Esophagus (tissue), 2 donors: ENCODE measurements around the gene MYO15A. TPM values are rescaled to one million over a fixed set of nuclear protein-coding genes. Genes with fewer than 3 reads are reported as not detected.

Source experiments
- H3K27ac ChIP-seq, 2 donors: one replicate each; pipeline ENCODE4 v1.5.1; 2013; ENCODE audit warnings: low read depth in 2 of 2, mild to moderate bottlenecking in 2 of 2, inconsistent platforms in 1 of 2, low read length in 1 of 2, moderate library complexity in 1 of 2
- H3K27me3 ChIP-seq, 2 donors: one replicate each; pipeline ENCODE4 v1.6.1; 2013; ENCODE audit warnings: low read length in 2 of 2, control low read depth in 1 of 2, mild to moderate bottlenecking in 1 of 2; ENCODE audit not compliant: insufficient read depth in 2 of 2, control insufficient read depth in 1 of 2
- H3K36me3 ChIP-seq, 2 donors: one replicate each; pipeline ENCODE4 v1.6.1; 2013; ENCODE audit warnings: low read length in 1 of 2; ENCODE audit not compliant: control insufficient read depth in 2 of 2, insufficient read depth in 2 of 2
- H3K4me1 ChIP-seq, 2 donors: one replicate each; pipeline ENCODE4 v1.6.1; 2013; ENCODE audit warnings: low read length in 1 of 2; ENCODE audit not compliant: control insufficient read depth in 2 of 2, insufficient read depth in 2 of 2
- H3K4me3 ChIP-seq, 2 donors: one replicate each; pipeline ENCODE4 v1.5.1; 2013; ENCODE audit warnings: low read length in 2 of 2, mild to moderate bottlenecking in 2 of 2, low read depth in 1 of 2, moderate library complexity in 1 of 2
- H3K9me3 ChIP-seq, 2 donors: one replicate each; pipeline ENCODE4 v1.6.1; 2013; ENCODE audit warnings: mild to moderate bottlenecking in 2 of 2, low read depth in 1 of 2, low read length in 1 of 2, moderate library complexity in 1 of 2; ENCODE audit not compliant: control insufficient read depth in 2 of 2, insufficient read depth in 1 of 2
- WGBS, 2 donors: extraction: QIAGEN DNeasy Blood & Tissue Kit; methylation state at CpG; one replicate each; pipeline ENCODE4 v1.1.7; 2013; 5-methylcytosine and 5-hydroxymethylcytosine counted together
- polyA plus RNA-seq, 2 donors: library from polyadenylated mRNA; stranded (reverse); fragments of 200-250 nt; gene quantifications; one replicate each; pipeline ENCODE4 v1.2.3, GENCODE V29; 2013
- donor health status: healthy with polysubstance abuse.
- donor health status: Bipolar disorder and iron deficiency.

MYO15A gene
- polyA plus RNA-seq, 2 donors: 0.51 to 0.68 TPM

DNA sequence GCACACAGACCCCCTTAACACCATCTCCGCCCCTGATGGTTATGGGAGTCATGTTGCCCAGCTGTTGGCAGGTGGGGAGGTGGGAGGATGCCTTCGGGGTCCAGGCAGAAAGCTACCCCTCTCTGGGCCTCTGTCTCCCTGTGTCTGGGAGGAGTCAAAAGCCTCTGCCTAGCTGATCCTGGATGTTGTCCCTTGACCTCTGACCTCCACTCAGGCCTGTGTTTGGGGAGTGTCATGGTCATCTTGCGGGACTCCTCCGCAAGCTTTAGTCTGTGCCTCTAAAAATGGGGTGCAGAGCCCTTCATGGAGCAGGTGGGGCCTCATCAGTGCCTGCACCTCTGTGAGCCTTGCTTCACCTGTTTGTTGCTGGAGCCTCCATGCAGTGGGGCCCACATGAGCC is 120.7 kb downstream of the MYO15A start:
- no peak overlapping the region for H3K4me3 ChIP-seq
- H3K36me3 ChIP-seq: peaks cover 4 to 16% of the 10 kb centered on the region in 2 donors
- WGBS, 2 donors: 85 to 88% methylated on average over 4 of the region's 4 CpGs
- peaks cover 0 to 15% of the 10 kb centered on the region in 2 donors for H3K4me1 ChIP-seq
- H3K27me3 ChIP-seq: no peaks in the 10 kb centered on the region
- H3K27ac ChIP-seq: no peak overlapping the region
- H3K9me3 ChIP-seq: no peaks in the 10 kb centered on the region

Other genes with a start within 250 kb of the MYO15A start
- gene TOM1L2, start 136.4 kb upstream of the MYO15A start, polyA plus RNA-seq: 10 to 100 TPM; 49.9 to 83.2 TPM
- gene DRC3, start 135.9 kb upstream of the MYO15A start, polyA plus RNA-seq: 1 to 10 TPM in 1 of 2 donors, under 1 TPM in 1; 0.72 to 1.4 TPM
- 10 to 100 TPM; 16.2 to 21.0 TPM for gene ATPAF2, start 69.6 kb upstream of the MYO15A start, polyA plus RNA-seq
- gene GID4, start 69.3 kb upstream of the MYO15A start, polyA plus RNA-seq: 1 to 10 TPM; 6.2 to 7.5 TPM
- gene DRG2, start 20.8 kb upstream of the MYO15A start, polyA plus RNA-seq: 10 to 100 TPM; 29.8 to 35.0 TPM
- 10 to 100 TPM; 19.4 to 20.4 TPM for gene ALKBH5, start 75.1 kb downstream of the MYO15A start, polyA plus RNA-seq
- gene LLGL1, start 116.9 kb downstream of the MYO15A start, polyA plus RNA-seq: 10 to 100 TPM; 11.4 to 12.5 TPM
- gene FLII, start 150.0 kb downstream of the MYO15A start, polyA plus RNA-seq: 100 to 1,000 TPM; 218 to 258 TPM
- 10 to 100 TPM in 1 of 2 donors, 1 to 10 TPM in 1; 7.6 to 11.4 TPM for gene MIEF2, start 151.9 kb downstream of the MYO15A start, polyA plus RNA-seq
- gene TOP3A, start 206.2 kb downstream of the MYO15A start, polyA plus RNA-seq: 10 to 100 TPM in 1 of 2 donors, 1 to 10 TPM in 1; 9.4 to 14.6 TPM
- 1 to 10 TPM; 3.2 to 3.6 TPM for gene SMCR8, start 206.5 kb downstream of the MYO15A start, polyA plus RNA-seq